ENCODE results near the gene SPATA24. TPM values are rescaled to one million over a fixed set of nuclear protein-coding genes. Genes with fewer than 3 reads are reported as not detected.

SPATA24 gene
- total and polyA plus RNA-seq, 2 of the 8 experiments (the other 6 are each of a cell fraction or from before 2014, with no cell fraction given) = 5.8 to 9.4 TPM

DNA sequence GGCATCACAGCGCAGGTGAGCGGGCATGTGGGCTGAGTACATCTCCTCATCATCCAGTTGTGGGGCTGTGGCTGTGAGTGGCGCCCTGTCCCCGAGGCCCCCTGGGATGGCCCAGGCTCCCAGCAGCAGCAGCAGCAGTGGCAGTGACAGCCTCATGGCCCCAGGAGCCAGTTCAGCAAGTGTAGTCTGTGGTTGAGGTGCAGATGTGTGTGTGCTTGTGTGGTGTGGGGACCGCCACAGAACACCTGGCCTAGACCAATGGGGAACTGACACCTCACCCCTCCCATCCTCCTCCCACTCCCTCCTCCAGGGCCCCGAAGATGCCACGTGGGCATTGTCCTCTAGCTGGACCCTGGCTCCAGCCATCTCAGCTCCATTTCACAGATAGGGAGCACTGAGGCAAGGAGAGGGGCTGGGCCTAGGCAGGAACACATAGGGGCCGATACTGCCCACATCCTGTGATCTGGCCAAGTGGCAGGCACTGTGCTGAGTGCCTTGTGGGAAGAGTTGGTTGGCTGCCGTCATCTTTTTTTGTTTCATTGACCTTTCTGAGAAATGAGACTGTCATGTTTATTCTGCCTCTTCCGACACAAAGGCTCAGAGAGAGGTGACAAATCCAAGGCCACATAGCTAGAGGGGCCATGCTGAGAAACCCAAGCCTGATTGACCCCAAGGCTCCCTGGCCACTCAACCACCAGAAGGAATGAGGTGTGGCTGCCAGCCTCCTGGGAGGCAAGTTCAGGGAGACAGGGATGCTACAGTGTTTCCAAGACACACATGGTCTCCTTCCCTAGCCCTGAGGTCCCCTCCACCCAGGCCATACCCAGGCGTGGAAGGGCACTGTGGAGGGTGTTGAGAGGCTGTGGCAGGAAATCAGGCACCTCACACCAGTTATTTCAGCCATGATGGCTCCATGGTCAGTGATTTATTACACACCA, 13.9 kb downstream of the SPATA24 start, which contains the start of gene MZB1 (continued):
- TF ChIP-seq SIN3A (conservative IDR thresholded peaks at IDR 0.05 in 1 of 2, IDR thresholded peaks at IDR 0.05 in 1 of 2; ENCODE audit: low read depth in 1 of 2, low read length in 2 of 2) = no peak
- no peak for TF ChIP-seq CHD2 (IDR thresholded peaks at IDR 0.05; ENCODE audit: low read length)
- TF ChIP-seq NANOG (IDR thresholded peaks at IDR 0.05; ENCODE audit: insufficient read depth, low read depth, low read length, poor library complexity, severe bottlenecking) = no peak
- no peak for TF ChIP-seq SP1 (IDR thresholded peaks at IDR 0.05; ENCODE audit: low read depth, low read length)

Measured in H1 (cell line).